SK-N-MC (cell line): ENCODE results near the gene PHF2.

Experiments used
- DNase-seq: peaks from one replicate; pipeline ENCODE4 v3.0.0-alpha.2; 2011; ENCODE audit warnings: low read depth, low spot score
- H3K27ac ChIP-seq: fragments of 200-600 bp; sonication (generic); 2 replicates; pipeline ENCODE4 v1.5.1; 2016; ENCODE audit warnings: mixed run types
- H3K36me3 ChIP-seq: fragments of 200-600 bp; sonication (generic); 2 replicates; pipeline ENCODE4 v1.6.1; 2017; ENCODE audit warnings: antibody characterized with exemption, low read length, mixed read lengths; ENCODE audit not compliant: insufficient read depth
- H3K4me3 ChIP-seq: fragments of 200-600 bp; sonication (generic); 2 replicates; pipeline ENCODE4 v1.5.1; 2016
- H3K9ac ChIP-seq: fragments of 200-600 bp; sonication (generic); 2 replicates; pipeline ENCODE4 v1.8.0; 2017; ENCODE audit warnings: mixed run types, mixed read lengths; ENCODE audit not compliant: insufficient read length
- H3K9me3 ChIP-seq: fragments of 200-600 bp; sonication (generic); 2 replicates; pipeline ENCODE4 v1.6.1; 2017; ENCODE audit warnings: low read depth, mild to moderate bottlenecking, antibody characterized with exemption, low read length, moderate library complexity, mixed read lengths
- EZH2 ChIP-seq: fragments of 200-600 bp; sonication (generic); IDR thresholded peaks from one replicate; pipeline ENCODE4 v1.6.1; 2017; ENCODE audit warnings: antibody characterized with exemption
- FOXP2 ChIP-seq: optimal IDR thresholded peaks from 2 replicates; pipeline ENCODE3; 2011; ENCODE audit warnings: mild to moderate bottlenecking, moderate library complexity; ENCODE audit not compliant: insufficient read depth; ENCODE audit errors: extremely low read length, control extremely low read depth
- POLR2AphosphoS5 ChIP-seq: IDR thresholded peaks from 2 replicates; pipeline ENCODE4 v1.6.1; 2012; ENCODE audit warnings: mild to moderate bottlenecking, low read depth, low read length, borderline replicate concordance

PHF2 gene

DNA sequence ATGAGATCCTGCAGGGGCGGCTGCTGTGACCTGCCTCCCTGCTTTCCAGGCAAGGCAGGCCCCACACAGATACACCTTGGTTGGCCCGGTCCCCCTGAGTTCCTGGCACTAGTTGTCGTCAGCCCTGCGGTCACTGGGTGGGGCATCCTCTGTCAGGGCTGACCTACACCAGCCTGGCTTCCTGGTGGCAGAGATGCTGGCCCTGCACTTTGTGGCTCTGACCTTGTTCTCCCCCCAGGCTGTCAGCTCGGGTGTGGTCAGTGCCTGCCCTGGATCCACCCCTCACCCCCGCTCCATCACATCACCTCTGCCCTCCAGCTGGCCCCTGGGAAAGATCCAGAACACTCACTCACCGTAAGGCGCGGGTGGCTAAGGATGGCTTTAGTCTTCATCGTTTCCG is 74.1 kb downstream of the PHF2 start:
- no peak for DNase-seq
- TF ChIP-seq POLR2AphosphoS5, result no peak
- TF ChIP-seq FOXP2, result no peak
- TF ChIP-seq EZH2, result no peak
- peaks cover 15% of the 10 kb centered on the region; the same call in 1 of the 2 replicates for H3K36me3 ChIP-seq
- H3K27ac ChIP-seq, result no peak overlapping the region
- H3K9me3 ChIP-seq, result no peaks in the 10 kb centered on the region
- no peak overlapping the region for H3K4me3 ChIP-seq
- no peak overlapping the region for H3K9ac ChIP-seq

DNA sequence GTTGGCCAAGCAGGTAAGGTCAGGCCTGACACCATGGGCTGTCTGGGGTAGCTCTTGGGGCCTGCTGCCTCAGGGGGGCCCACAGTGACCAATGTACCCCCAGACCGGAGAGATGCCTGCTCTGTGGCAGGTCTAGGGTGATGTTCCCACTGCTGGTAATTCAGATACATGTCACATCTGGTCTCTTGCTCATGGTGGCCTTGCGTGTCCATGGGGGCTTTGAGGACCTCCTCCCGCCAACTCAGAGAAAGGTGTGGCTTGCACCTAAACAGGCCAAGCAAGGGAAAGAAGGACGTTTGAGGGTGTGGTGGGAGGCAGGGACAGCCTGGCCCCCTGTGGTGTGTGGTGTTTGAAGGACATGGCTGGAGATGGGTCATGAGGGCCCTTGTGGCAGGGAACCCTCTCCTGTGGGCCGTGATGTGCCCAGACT is 75.2 kb downstream of the PHF2 start:
- H3K9ac ChIP-seq, result no peak overlapping the region
- H3K36me3 ChIP-seq, result peaks cover 15% of the 10 kb centered on the region; the same call in 1 of the 2 replicates
- TF ChIP-seq POLR2AphosphoS5, result no peak
- TF ChIP-seq EZH2, result no peak
- no peak for TF ChIP-seq FOXP2
- DNase-seq, result no peak
- no peak overlapping the region for H3K27ac ChIP-seq
- H3K9me3 ChIP-seq, result no peaks in the 10 kb centered on the region
- no peak overlapping the region for H3K4me3 ChIP-seq

DNA sequence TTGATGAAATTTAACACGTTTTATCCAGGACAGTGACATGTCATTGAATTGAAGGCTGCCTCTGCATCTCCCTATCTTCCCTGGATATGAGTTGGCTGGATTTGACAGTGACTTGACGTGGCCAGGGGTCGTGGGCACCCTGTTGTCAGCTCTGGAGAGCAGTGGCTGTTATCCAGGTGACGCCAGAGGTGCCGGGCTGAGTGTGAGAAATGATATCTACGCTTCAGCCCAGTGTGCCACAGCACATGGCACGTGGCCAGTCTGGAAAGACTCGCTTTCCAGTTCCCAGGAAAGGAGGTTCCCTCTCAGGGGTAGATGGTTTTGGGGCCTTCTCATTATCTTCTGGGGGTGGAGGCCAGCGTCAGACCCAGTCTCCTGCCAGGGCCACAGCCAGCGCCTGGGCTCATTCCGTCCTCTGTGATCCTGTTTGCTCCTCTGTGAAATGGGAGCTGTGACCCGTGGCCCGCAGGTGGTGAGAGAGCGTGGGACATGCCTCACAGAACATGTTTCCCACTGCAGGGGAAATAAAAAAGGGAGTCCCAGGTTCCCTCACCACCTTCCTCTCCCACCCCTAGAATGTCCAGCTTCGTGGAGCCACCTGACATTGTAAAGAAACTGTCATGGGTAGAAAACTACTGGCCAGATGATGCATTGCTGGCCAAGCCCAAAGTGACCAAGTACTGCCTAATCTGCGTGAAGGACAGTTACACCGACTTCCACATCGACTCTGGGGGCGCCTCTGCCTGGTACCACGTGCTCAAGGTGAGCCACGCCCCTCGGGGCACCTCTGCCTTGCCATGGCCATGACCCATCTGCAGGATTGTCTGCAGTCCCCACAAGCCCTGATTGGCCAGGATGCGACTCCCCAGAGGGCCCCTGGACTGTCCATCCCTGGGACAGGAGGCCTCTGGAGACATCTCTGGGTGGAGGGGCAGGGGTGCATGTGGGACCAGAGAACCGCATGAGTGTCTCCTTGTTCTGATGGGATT is 76.5 kb downstream of the PHF2 start:
- Histone ChIP-seq H3K4me3 (no peak overlapping the region), H3K9ac (no peak overlapping the region), H3K9me3 (no peaks in the 10 kb centered on the region), H3K36me3 (peaks cover 15% of the 10 kb centered on the region; the same call in 1 of the 2 replicates), H3K27ac (no peak overlapping the region)
- DNase-seq, result no peak
- no peak for TF ChIP-seq EZH2
- TF ChIP-seq POLR2AphosphoS5, result no peak
- TF ChIP-seq FOXP2, result no peak

DNA sequence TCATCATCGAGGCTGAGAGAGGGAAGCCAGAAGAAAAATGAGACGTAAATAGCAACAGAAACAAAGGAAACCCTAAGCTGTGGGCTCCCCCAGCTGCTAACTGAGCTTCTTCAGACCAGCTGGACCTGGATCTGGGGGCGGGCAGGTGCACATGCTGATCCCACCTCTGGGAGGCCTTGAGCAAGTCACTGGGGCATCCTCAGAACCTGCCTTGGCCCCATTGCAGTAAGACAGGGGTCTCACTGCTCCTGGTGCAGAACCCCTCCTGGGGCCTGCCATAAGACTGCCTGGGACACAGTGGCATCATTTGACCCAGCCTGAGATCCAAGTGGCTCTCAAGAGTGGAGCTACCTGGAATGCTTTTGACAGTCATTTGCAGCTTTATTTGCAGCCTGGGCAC is 77.4 kb downstream of the PHF2 start:
- H3K36me3 ChIP-seq, result peaks cover 15% of the 10 kb centered on the region; the same call in 1 of the 2 replicates
- no peak overlapping the region for H3K4me3 ChIP-seq
- TF ChIP-seq EZH2, result no peak
- TF ChIP-seq FOXP2, result no peak
- no peak for TF ChIP-seq POLR2AphosphoS5
- no peak for DNase-seq
- H3K9me3 ChIP-seq, result no peaks in the 10 kb centered on the region
- no peak overlapping the region for H3K9ac ChIP-seq
- H3K27ac ChIP-seq, result no peak overlapping the region

DNA sequence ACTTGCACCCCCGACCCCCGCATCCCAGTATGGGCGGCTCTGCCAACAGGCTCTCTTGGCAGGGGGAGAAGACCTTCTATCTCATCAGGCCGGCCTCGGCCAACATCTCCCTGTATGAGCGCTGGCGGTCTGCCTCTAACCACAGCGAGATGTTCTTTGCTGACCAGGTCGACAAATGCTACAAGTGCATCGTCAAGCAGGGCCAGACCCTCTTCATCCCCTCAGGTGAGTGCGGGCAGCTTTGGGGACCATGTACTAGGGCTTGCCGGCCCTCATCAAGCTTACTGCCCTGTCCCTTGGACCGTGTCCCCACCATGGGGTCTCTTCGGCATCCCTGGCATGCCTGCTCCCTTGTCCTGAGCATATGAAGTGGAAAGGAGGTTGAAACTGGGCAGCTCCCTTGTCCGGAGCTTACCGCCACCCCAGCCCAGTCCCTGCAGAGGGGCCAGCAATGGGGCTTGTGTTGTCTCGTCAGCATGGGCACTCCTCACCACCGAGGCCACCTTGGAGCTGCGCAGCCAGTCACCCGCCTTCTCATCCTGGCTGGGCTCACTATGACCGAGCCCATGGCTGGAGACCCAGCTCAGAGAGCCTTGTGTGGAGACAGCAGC is 78.1 kb downstream of the PHF2 start:
- H3K36me3 ChIP-seq, result peaks cover 12% of the 10 kb centered on the region; the same call in 1 of the 2 replicates
- DNase-seq, result no peak
- TF ChIP-seq POLR2AphosphoS5, result no peak

DNA sequence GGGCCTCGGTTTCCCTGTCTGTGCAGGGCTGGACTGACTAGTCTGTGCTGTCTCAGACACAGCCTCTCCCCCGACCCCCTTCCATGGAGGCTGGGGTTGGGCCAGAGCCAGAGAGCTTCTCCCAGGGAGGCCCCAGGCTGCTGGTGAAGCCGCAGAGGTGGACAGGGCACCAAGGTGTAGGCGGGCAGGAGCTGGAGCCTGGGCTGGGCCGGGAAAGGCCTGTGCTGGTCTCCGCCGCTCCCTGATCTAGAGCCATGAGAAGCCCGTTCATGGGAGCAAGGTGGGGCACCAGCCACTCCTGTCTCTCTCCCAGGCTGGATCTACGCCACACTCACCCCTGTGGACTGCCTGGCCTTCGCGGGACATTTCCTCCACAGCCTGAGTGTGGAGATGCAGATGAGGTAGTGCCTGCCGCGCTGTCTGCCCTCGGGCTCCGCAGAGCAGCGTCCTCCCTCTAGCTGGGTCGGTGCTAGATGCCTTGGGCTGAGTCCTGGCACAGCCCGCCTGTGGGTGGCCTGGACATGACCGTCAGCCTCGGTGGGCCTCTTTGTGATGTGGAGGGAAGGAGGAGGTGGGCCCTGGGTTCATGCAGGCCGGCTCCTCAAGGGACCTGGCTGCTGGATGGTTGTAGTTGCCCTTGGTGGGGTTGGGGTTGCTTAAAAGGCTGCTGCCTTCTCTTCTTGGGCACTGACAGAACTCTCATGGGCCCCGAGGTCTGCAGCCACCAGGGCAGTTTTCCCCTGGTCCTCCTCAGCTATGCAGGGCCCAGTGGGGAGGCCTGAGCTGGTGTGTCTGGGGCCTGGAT is 79.4 kb downstream of the PHF2 start:
- Histone ChIP-seq H3K9me3 (no peaks in the 10 kb centered on the region), H3K36me3 (peaks cover 3% of the 10 kb centered on the region; the same call in 1 of the 2 replicates), H3K9ac (no peak overlapping the region), H3K4me3 (no peak overlapping the region), H3K27ac (no peak overlapping the region)
- no peak for DNase-seq
- TF ChIP-seq EZH2 (no peak), FOXP2 (no peak), POLR2AphosphoS5 (no peak)

More for the DNA sequence above, 78.1 kb downstream of the PHF2 start:
- H3K4me3 ChIP-seq, result no peak overlapping the region
- H3K27ac ChIP-seq, result no peak overlapping the region
- H3K9me3 ChIP-seq, result no peaks in the 10 kb centered on the region
- H3K9ac ChIP-seq, result no peak overlapping the region

DNA sequence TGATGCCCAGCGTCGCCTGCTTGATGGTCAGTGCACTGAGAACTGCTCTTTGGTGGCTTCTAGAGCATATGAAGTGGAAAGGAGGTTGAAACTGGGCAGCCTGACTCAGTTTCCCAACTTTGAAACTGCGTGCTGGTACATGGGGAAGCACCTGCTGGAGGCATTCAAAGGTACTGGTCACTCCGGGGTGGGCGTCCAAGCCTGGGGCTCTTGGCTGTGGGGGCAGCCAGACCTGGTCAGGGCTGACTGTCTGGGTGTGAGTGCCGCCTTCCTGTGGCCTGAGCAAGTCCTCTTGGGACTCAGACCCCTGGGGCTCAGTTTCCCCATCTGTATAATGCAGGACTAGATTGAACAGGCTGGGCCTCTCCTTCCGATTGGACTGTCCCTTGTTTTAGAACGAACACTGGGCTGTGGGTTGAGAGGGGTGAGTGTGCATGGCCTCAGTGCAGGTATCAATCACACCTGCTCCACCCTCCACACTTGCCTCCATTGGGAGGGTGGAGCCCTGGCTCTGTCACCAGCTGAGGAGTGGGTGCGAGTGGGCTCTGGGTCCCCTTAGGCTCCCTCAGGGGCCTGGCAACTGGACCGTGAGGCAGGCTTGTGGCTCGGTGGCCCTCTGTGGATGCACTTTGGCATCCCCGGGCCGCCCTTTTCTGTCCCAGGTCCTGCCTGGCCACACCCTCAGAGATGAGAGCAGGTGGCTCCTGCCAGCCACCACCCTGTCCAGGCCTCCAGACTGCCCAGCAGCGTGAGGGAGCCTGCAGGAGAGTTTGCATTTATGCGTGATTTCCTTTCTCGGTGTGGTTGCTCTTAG is 80.2 kb downstream of the PHF2 start:
- no peak for TF ChIP-seq POLR2AphosphoS5
- H3K27ac ChIP-seq, result no peak overlapping the region
- H3K4me3 ChIP-seq, result no peak overlapping the region
- DNase-seq, result no peak
- H3K36me3 ChIP-seq, result peaks cover 3% of the 10 kb centered on the region; the same call in 1 of the 2 replicates
- no peak overlapping the region for H3K9ac ChIP-seq
- H3K9me3 ChIP-seq, result no peaks in the 10 kb centered on the region
